GM21528 (cell line): Measurements from ENCODE around the gene WSCD2.

Source experiments
- ATAC-seq: cut with Tn5 transposase; IDR thresholded peaks from one replicate; pipeline ENCODE4 v1.9.1; 2021; ENCODE audit warnings: mild to moderate bottlenecking, moderate library complexity; ENCODE audit not compliant: unreplicated experiment, low FRiP score

WSCD2 gene

GRCh38 chr12:108152170-108152538 is 23.1 kb downstream of the WSCD2 start:
- ATAC-seq, result no peak

GRCh38 chr12:108156717-108157116 is 27.6 kb downstream of the WSCD2 start:
- ATAC-seq, result no peak

GRCh38 chr12:108157870-108158459 is 28.9 kb downstream of the WSCD2 start:
- no peak for ATAC-seq

GRCh38 chr12:108162207-108162606 is 33.1 kb downstream of the WSCD2 start:
- no peak for ATAC-seq

- ATAC-seq, result no peak
These were observed 37.4 kb downstream of the WSCD2 start for GRCh38 chr12:108166505-108166904.

- ATAC-seq, result no peak
These were observed 38.9 kb downstream of the WSCD2 start for GRCh38 chr12:108167974-108168373.

GRCh38 chr12:108169708-108170107 is 40.6 kb downstream of the WSCD2 start:
- no peak for ATAC-seq

GRCh38 chr12:108170164-108170563 is 41.1 kb downstream of the WSCD2 start:
- no peak for ATAC-seq

- no peak for ATAC-seq
These were observed 42.9 kb downstream of the WSCD2 start for GRCh38 chr12:108172033-108172432.

GRCh38 chr12:108173160-108173559 is 44.1 kb downstream of the WSCD2 start:
- no peak for ATAC-seq

- ATAC-seq, result no peak
These were observed 44.8 kb downstream of the WSCD2 start for GRCh38 chr12:108173892-108174291.

- no peak for ATAC-seq
These were observed 45.6 kb downstream of the WSCD2 start for GRCh38 chr12:108174641-108175040.

- ATAC-seq, result no peak
These were observed 46.2 kb downstream of the WSCD2 start for GRCh38 chr12:108175310-108175709.

- ATAC-seq, result no peak
These were observed 47.2 kb downstream of the WSCD2 start for GRCh38 chr12:108176292-108176691.

GRCh38 chr12:108177131-108177530 is 48.0 kb downstream of the WSCD2 start:
- ATAC-seq, result no peak

- no peak for ATAC-seq
These were observed 50.2 kb downstream of the WSCD2 start for GRCh38 chr12:108179305-108179704.

- ATAC-seq, result no peak
These were observed 51.4 kb downstream of the WSCD2 start for GRCh38 chr12:108180255-108181094.

GRCh38 chr12:108181095-108181454 is 52.0 kb downstream of the WSCD2 start:
- ATAC-seq, result no peak

GRCh38 chr12:108182096-108182495 is 53.0 kb downstream of the WSCD2 start:
- no peak for ATAC-seq

GRCh38 chr12:108185002-108185401 is 55.9 kb downstream of the WSCD2 start:
- no peak for ATAC-seq

- no peak for ATAC-seq
These were observed 58.7 kb downstream of the WSCD2 start for GRCh38 chr12:108187831-108188230.

- no peak for ATAC-seq
These were observed 61.4 kb downstream of the WSCD2 start for GRCh38 chr12:108190529-108190928.
